ENCODE data around the gene POLN.

DNA sequence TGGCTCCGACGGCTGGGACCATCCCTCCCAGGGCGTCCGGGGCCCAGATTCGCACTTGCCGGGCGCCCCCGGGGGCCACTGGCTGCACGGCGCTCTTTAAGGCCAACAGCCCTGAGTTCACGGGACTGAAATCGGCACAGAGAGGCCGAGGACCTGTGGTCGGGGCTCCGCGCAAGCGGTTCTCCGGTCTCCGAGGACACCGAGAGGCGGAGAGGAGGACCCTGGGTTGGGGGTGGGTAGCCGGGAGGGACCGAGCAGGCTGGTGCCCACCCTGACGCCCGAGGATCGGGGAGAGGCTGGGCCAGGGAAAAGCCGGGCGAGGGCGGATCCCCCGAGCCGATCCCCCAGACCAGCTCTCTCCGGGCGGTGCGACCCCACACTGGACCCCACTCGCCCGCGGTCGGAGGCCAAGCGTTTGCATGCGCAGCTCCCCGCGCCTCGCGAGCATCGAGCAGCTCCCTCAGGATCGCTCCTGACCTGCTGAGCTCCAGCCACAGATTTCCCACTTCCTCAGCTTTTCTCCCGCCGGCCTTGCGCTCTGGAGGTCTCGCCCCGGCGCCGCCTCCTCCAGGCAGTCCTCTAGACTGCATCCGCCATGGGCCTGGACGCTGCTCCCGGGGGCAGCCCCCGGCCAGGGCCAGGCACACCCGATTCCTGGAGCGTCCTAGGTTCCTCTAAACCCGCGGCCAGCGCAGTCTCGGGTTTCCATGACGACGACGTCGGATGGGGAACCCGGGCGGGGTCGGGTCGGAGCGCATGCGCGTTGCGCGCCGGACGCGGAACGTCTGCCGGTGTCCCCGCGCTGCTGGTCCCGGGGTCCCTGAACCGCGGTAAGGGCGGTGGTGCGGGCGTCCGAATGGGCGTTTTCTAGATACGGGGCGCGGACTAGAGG lies 200.4 kb downstream of the POLN start:
- TF ChIP-seq EZH2 (IDR thresholded peaks at IDR 0.05) (no peak), POLR2AphosphoS5 (IDR thresholded peaks at IDR 0.05; ENCODE audit: borderline replicate concordance, low read depth, low read length) (peak; percentile 85), FOXP2 (optimal IDR thresholded peaks at IDR 0.05; ENCODE audit: control extremely low read depth, extremely low read length, insufficient read depth) (no peak)

Measured in SK-N-MC (cell line).